HG02678 (cell line): Measurements from ENCODE around the gene ACADL.

Source experiments
- ATAC-seq: cut with Tn5 transposase; IDR thresholded peaks from one replicate; pipeline ENCODE4 v1.9.1; 2021; ENCODE audit warnings: mild to moderate bottlenecking, moderate library complexity; ENCODE audit not compliant: unreplicated experiment

Gene ACADL

GRCh38 chr2:210170446-210171303 lies 54.6 kb downstream of the ACADL start:
- ATAC-seq = peak; percentile 63

GRCh38 chr2:210170196-210170445 lies 55.1 kb downstream of the ACADL start:
- no peak for ATAC-seq

GRCh38 chr2:210169516-210170195 lies 55.6 kb downstream of the ACADL start:
- ATAC-seq = peak; percentile 24

GRCh38 chr2:210167227-210167626 lies 58.0 kb downstream of the ACADL start:
- no peak for ATAC-seq

- no peak for ATAC-seq
Observed at GRCh38 chr2:210162466-210163124, 62.7 kb downstream of the ACADL start.

GRCh38 chr2:210159059-210159458 lies 66.2 kb downstream of the ACADL start:
- ATAC-seq = no peak

- ATAC-seq = no peak
Observed at GRCh38 chr2:210158236-210158635, 67.0 kb downstream of the ACADL start.

GRCh38 chr2:210157526-210157925 lies 67.7 kb downstream of the ACADL start:
- ATAC-seq = no peak

GRCh38 chr2:210147614-210148013 lies 77.6 kb downstream of the ACADL start:
- no peak for ATAC-seq
